HEK293 (cell line): ENCODE measurements around the gene TBX3.

Experiments used
- CTCF ChIA-PET: fragments of 350-600 bp; formaldehyde crosslinking; extraction: SDS; loops from one replicate; lab custom pipeline; 2021; ENCODE audit warnings: antibody characterized with exemption; lab: Yijun Ruan, JAX
- POLR2A ChIA-PET: fragments of 300-600 bp; formaldehyde crosslinking; extraction: SDS; loops from one replicate; lab custom pipeline; 2020; ENCODE audit warnings: antibody characterized with exemption, inconsistent platforms; lab: Yijun Ruan, JAX
- H3K27ac ChIP-seq: fragments of 200-500 bp; sonication (Bioruptor generic); 2 replicates; pipeline ENCODE4 v1.5.1; 2014; ENCODE audit warnings: low read depth, low read length, control low read depth, inconsistent platforms; ENCODE audit errors: extremely low read depth
- H3K36me3 ChIP-seq, 2 experiments: fragments of 200-500 bp in 1 of 2; sonication (Bioruptor generic) in 1 of 2; 1 replicate in 1 of 2; 2 replicates in 1 of 2; pipeline ENCODE4 v1.5.1; 2014 to 2017; ENCODE audit warnings: inconsistent platforms in 2 of 2, low read length in 2 of 2; ENCODE audit not compliant: control insufficient read depth in 2 of 2, insufficient read depth in 1 of 2
- H3K4me1 ChIP-seq: fragments of 200-500 bp; sonication (Bioruptor generic); 2 replicates; pipeline ENCODE4 v1.5.1; 2014; ENCODE audit warnings: mild to moderate bottlenecking, low read length, inconsistent platforms; ENCODE audit not compliant: control insufficient read depth, insufficient read depth
- H3K4me3 ChIP-seq: 2 replicates; pipeline ENCODE4 v1.5.1; 2011; ENCODE audit warnings: low read depth, mild to moderate bottlenecking, control low read depth, low read length, moderate library complexity
- H3K9me3 ChIP-seq: fragments of 200-500 bp; sonication (Bioruptor generic); 2 replicates; pipeline ENCODE4 v1.5.1; 2014; ENCODE audit warnings: low read depth, low read length, inconsistent platforms; ENCODE audit not compliant: control insufficient read depth, insufficient read depth
- BCL11A ChIP-seq: fragments of 450-650 bp; formaldehyde crosslinking; IDR thresholded peaks from 2 replicates; pipeline ENCODE4 v1.5.1; 2016; ENCODE audit warnings: low read depth, missing biosample characterization, missing genetic modification characterization
- EGR2 ChIP-seq: fragments of 450-650 bp; formaldehyde crosslinking; IDR thresholded peaks from 2 replicates; pipeline ENCODE4 v1.5.1; 2016; ENCODE audit warnings: low read depth, missing biosample characterization, missing genetic modification characterization
- MEIS1 ChIP-seq: sonication (generic); formaldehyde crosslinking; IDR thresholded peaks from 2 replicates; pipeline ENCODE4 v1.8.1; 2022; ENCODE audit warnings: missing genetic modification reagents, mild to moderate bottlenecking, borderline replicate concordance
- SP2 ChIP-seq: fragments of 450-650 bp; formaldehyde crosslinking; IDR thresholded peaks from 2 replicates; pipeline ENCODE4 v1.5.1; 2016; ENCODE audit warnings: missing biosample characterization, missing genetic modification characterization
- YY1 ChIP-seq: fragments of 450-650 bp; formaldehyde crosslinking; IDR thresholded peaks from 2 replicates; pipeline ENCODE4 v1.5.1; 2018; ENCODE audit warnings: missing biosample characterization, missing genetic modification characterization
- ZBTB17 ChIP-seq: fragments of 450-650 bp; formaldehyde crosslinking; IDR thresholded peaks from 2 replicates; pipeline ENCODE4 v1.5.1; 2016; ENCODE audit warnings: missing biosample characterization, missing genetic modification characterization
- ZBTB44 ChIP-seq: fragments of 450-650 bp; IDR thresholded peaks from 2 replicates; pipeline ENCODE4 v1.5.1; 2018; ENCODE audit warnings: missing biosample characterization, mild to moderate bottlenecking, missing genetic modification characterization
- ZNF121 ChIP-seq: fragments of 450-650 bp; formaldehyde crosslinking; IDR thresholded peaks from 2 replicates; pipeline ENCODE4 v1.5.1; 2016; ENCODE audit warnings: missing biosample characterization, missing genetic modification characterization
- ZNF140 ChIP-seq: fragments of 450-650 bp; formaldehyde crosslinking; IDR thresholded peaks from 2 replicates; pipeline ENCODE4 v1.5.1; 2016; ENCODE audit warnings: missing biosample characterization, missing genetic modification characterization
- ZNF280D ChIP-seq: fragments of 450-650 bp; formaldehyde crosslinking; IDR thresholded peaks from 2 replicates; pipeline ENCODE4 v1.5.1; 2016; ENCODE audit warnings: missing biosample characterization, missing genetic modification characterization
- ZNF366 ChIP-seq: fragments of 450-650 bp; formaldehyde crosslinking; conservative IDR thresholded peaks from 2 replicates; pipeline ENCODE4 v1.5.1; 2016; ENCODE audit warnings: missing biosample characterization, missing genetic modification characterization
- ZNF623 ChIP-seq: fragments of 450-650 bp; formaldehyde crosslinking; IDR thresholded peaks from 2 replicates; pipeline ENCODE4 v1.5.1; 2016; ENCODE audit warnings: missing biosample characterization, missing genetic modification characterization
- ZNF677 ChIP-seq: fragments of 450-650 bp; IDR thresholded peaks from 2 replicates; pipeline ENCODE4 v1.5.0; 2018; ENCODE audit warnings: missing biosample characterization, mild to moderate bottlenecking, missing genetic modification characterization, moderate library complexity
- ZNF843 ChIP-seq: fragments of 450-650 bp; formaldehyde crosslinking; IDR thresholded peaks from 2 replicates; pipeline ENCODE4 v1.5.1; 2016; ENCODE audit warnings: missing biosample characterization, missing genetic modification characterization
- TF ChIP-seq, protein P1 (sequence below): fragments of 450-650 bp; formaldehyde crosslinking; IDR thresholded peaks from 2 replicates; pipeline ENCODE4 v1.5.1; 2016; ENCODE audit warnings: missing biosample characterization, missing genetic modification characterization, borderline replicate concordance
- TF ChIP-seq, protein P2 (sequence below): fragments of 450-650 bp; formaldehyde crosslinking; conservative IDR thresholded peaks from 2 replicates; pipeline ENCODE4 v1.5.1; 2016; ENCODE audit warnings: low read depth, missing biosample characterization, missing genetic modification characterization
- TF ChIP-seq, protein P3 (sequence below): fragments of 450-650 bp; formaldehyde crosslinking; IDR thresholded peaks from 2 replicates; pipeline ENCODE4 v1.5.1; 2016; ENCODE audit warnings: missing biosample characterization, missing genetic modification characterization

TBX3 gene

GRCh38 chr12:114697243-114697716 is 13.3 kb upstream of the TBX3 start:
- H3K9me3 ChIP-seq, result no peaks in the 10 kb centered on the region
- H3K4me3 ChIP-seq, result no peak overlapping the region
- ChIA-PET CTCF (interaction anchor here (0.6 kb wide), 1 partner anchor 436 kb away, joined by 3 read pairs; no protein-coding TSS in a partner anchor), POLR2A (interaction anchor here (4.3 kb wide), 1 partner anchor 13 kb away, joined by 15 read pairs; the partner anchor contains the start of gene TBX3)
- peaks cover 7% of the 10 kb centered on the region for H3K4me1 ChIP-seq
- TF ChIP-seq ZBTB44 (tag by site-specific recombination) (no peak), ZNF623 (tag by site-specific recombination) (no peak)
- H3K36me3 ChIP-seq, result no peaks in the 10 kb centered on the region
- no peak overlapping the region for H3K27ac ChIP-seq

GRCh38 chr12:114696443-114697242 is 12.7 kb upstream of the TBX3 start:
- ChIA-PET CTCF (no interaction called here), POLR2A (interaction anchor here (4.3 kb wide), 1 partner anchor 12 kb away, joined by 15 read pairs; the partner anchor contains the start of gene TBX3)
- Histone ChIP-seq H3K36me3 (no peaks in the 10 kb centered on the region), H3K4me1 (peaks cover 7% of the 10 kb centered on the region), H3K9me3 (no peaks in the 10 kb centered on the region), H3K4me3 (no peak overlapping the region), H3K27ac (no peak overlapping the region)
- no peak for TF ChIP-seq ZNF140 (tag by site-specific recombination)
- TF ChIP-seq MEIS1 (CRISPR knock-in tag), result no peak
- TF ChIP-seq, protein P1, sequence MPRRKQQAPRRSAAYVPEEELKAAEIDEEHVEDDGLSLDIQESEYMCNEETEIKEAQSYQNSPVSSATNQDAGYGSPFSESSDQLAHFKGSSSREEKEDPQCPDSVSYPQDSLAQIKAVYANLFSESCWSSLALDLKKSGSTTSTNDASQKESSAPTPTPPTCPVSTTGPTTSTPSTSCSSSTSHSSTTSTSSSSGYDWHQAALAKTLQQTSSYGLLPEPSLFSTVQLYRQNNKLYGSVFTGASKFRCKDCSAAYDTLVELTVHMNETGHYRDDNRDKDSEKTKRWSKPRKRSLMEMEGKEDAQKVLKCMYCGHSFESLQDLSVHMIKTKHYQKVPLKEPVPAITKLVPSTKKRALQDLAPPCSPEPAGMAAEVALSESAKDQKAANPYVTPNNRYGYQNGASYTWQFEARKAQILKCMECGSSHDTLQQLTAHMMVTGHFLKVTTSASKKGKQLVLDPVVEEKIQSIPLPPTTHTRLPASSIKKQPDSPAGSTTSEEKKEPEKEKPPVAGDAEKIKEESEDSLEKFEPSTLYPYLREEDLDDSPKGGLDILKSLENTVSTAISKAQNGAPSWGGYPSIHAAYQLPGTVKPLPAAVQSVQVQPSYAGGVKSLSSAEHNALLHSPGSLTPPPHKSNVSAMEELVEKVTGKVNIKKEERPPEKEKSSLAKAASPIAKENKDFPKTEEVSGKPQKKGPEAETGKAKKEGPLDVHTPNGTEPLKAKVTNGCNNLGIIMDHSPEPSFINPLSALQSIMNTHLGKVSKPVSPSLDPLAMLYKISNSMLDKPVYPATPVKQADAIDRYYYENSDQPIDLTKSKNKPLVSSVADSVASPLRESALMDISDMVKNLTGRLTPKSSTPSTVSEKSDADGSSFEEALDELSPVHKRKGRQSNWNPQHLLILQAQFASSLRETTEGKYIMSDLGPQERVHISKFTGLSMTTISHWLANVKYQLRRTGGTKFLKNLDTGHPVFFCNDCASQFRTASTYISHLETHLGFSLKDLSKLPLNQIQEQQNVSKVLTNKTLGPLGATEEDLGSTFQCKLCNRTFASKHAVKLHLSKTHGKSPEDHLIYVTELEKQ, result no peak
- no peak for TF ChIP-seq ZNF280D
- TF ChIP-seq ZNF843 (tag by site-specific recombination), result no peak

DNA sequence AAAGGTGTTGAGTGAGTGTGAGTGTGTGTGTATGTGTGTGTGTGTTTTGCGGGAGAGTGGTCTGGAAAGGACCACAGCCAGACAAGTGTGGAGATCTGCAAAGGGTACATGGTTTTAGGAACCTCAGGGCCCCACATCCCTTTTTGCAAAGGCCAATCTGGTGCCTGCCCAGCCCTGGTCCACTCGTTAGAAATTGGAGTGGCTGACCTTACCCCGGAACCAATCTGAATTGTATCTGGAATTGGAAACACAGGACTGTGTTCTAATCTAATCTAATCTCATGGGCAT is 11.3 kb upstream of the TBX3 start:
- Histone ChIP-seq H3K9me3 (no peaks in the 10 kb centered on the region), H3K27ac (no peak overlapping the region), H3K36me3 (no peaks in the 10 kb centered on the region), H3K4me1 (peaks cover 7% of the 10 kb centered on the region), H3K4me3 (no peak overlapping the region)
- ChIA-PET POLR2A (interaction anchor here (4.3 kb wide), 1 partner anchor 11 kb away, joined by 15 read pairs; the partner anchor contains the start of gene TBX3), CTCF (no interaction called here)
- TF ChIP-seq ZNF121 (tag by site-specific recombination) (no peak), EGR2 (tag by site-specific recombination) (no peak), ZBTB17 (no peak), ZNF677 (tag by site-specific recombination) (no peak), YY1 (tag by site-specific recombination) (no peak), BCL11A (no peak), SP2 (tag by site-specific recombination) (no peak), ZNF366 (tag by site-specific recombination) (no peak)
- TF ChIP-seq, protein P2, sequence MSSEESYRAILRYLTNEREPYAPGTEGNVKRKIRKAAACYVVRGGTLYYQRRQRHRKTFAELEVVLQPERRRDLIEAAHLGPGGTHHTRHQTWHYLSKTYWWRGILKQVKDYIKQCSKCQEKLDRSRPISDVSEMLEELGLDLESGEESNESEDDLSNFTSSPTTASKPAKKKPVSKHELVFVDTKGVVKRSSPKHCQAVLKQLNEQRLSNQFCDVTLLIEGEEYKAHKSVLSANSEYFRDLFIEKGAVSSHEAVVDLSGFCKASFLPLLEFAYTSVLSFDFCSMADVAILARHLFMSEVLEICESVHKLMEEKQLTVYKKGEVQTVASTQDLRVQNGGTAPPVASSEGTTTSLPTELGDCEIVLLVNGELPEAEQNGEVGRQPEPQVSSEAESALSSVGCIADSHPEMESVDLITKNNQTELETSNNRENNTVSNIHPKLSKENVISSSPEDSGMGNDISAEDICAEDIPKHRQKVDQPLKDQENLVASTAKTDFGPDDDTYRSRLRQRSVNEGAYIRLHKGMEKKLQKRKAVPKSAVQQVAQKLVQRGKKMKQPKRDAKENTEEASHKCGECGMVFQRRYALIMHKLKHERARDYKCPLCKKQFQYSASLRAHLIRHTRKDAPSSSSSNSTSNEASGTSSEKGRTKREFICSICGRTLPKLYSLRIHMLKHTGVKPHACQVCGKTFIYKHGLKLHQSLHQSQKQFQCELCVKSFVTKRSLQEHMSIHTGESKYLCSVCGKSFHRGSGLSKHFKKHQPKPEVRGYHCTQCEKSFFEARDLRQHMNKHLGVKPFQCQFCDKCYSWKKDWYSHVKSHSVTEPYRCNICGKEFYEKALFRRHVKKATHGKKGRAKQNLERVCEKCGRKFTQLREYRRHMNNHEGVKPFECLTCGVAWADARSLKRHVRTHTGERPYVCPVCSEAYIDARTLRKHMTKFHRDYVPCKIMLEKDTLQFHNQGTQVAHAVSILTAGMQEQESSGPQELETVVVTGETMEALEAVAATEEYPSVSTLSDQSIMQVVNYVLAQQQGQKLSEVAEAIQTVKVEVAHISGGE (tag by site-specific recombination), result no peak
- TF ChIP-seq, protein P3, sequence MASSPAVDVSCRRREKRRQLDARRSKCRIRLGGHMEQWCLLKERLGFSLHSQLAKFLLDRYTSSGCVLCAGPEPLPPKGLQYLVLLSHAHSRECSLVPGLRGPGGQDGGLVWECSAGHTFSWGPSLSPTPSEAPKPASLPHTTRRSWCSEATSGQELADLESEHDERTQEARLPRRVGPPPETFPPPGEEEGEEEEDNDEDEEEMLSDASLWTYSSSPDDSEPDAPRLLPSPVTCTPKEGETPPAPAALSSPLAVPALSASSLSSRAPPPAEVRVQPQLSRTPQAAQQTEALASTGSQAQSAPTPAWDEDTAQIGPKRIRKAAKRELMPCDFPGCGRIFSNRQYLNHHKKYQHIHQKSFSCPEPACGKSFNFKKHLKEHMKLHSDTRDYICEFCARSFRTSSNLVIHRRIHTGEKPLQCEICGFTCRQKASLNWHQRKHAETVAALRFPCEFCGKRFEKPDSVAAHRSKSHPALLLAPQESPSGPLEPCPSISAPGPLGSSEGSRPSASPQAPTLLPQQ (tag by site-specific recombination), result no peak
